IPS-18c (cell line): Measurements from ENCODE around the gene PATE2.

ENCODE experiments used
- H3K4me3 ChIP-seq: 2 replicates; pipeline ENCODE4 v1.7.0; 2013; ENCODE audit warnings: low read depth, mild to moderate bottlenecking, low read length, moderate library complexity; ENCODE audit not compliant: insufficient read depth
- H3K9me3 ChIP-seq: one replicate; pipeline ENCODE4 v1.6.1; 2013; ENCODE audit warnings: mild to moderate bottlenecking, low read length, moderate library complexity; ENCODE audit not compliant: control insufficient read depth, insufficient read depth

PATE2 gene

DNA sequence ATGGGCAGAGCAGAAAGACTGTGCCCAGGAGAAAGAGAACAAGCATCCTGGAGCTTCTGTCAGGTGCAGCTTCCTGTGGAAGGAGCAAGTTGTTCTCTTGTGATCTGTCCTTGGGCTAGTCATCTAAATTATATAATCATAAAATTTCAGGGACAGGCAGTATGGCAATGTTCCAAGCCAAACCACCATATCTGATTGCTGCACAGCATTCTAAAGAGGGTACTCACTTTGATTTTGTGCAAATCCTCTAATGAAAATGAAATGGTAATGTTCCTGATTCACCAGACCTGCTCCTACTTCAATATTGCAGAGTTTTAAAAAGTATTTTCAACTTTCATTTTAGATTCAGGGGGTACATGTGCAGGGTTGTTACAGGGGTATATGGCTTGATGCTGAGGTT lies at the start of gene PATE2:
TSS of gene PATE2 (minus strand) at position 101 of the 400 bp plus-strand sequence. CDS start at position 46, 55 bp downstream.
- no peak within 1 kb of the TSS for H3K4me3 ChIP-seq
- no peaks in the 10 kb centered on the region for H3K9me3 ChIP-seq

DNA sequence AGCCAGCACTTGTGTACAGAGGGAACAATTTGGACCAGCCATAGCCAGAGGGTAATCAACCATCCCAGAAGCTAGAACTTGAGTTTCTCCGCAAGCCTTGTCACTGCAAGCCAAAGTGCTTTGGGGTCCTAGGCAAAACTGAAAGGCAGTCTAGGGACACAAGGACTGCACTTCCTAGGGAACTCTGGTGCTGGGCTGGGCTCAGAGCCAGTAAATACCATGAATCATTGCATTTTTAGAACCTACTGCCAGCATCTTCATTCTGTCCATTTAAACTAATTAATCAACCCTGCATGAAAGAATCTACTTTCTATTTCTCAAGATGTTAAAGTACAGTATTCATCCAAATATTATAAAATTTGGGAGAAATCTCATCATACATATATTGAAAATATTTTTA lies 29.3 kb upstream of the PATE2 start:
- H3K9me3 ChIP-seq: no peaks in the 10 kb centered on the region
- H3K4me3 ChIP-seq: no peak overlapping the region

GRCh38 chr11:125802387-125802786 lies 23.8 kb upstream of the PATE2 start:
- Histone ChIP-seq H3K9me3 (no peaks in the 10 kb centered on the region), H3K4me3 (no peak overlapping the region)

DNA sequence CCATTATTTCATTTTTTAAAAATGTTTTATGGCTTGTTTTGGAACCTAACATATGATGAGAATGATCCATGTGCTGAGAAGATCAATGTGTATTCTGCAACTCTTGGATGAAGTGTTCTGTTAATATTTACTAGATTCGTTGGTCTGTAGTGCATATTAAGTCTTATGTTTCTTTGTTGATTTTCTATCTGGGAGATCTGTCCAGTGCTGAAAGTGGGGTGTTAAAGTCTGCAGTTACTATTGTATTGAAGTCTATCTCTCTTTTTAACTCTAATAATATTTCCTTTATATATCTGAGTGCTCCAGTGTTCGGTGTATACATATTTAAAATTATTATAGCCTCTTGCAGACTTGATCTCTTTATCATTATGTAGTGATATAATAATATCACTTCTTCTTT lies 21.2 kb upstream of the PATE2 start:
- Histone ChIP-seq H3K9me3 (no peaks in the 10 kb centered on the region), H3K4me3 (no peak overlapping the region)

- no peaks in the 10 kb centered on the region for H3K9me3 ChIP-seq
- H3K4me3 ChIP-seq: no peak overlapping the region
Observed at GRCh38 chr11:125797641-125798040, 19.0 kb upstream of the PATE2 start.

GRCh38 chr11:125790825-125791224 lies 12.2 kb upstream of the PATE2 start:
- no peaks in the 10 kb centered on the region for H3K9me3 ChIP-seq
- H3K4me3 ChIP-seq: no peak overlapping the region

DNA sequence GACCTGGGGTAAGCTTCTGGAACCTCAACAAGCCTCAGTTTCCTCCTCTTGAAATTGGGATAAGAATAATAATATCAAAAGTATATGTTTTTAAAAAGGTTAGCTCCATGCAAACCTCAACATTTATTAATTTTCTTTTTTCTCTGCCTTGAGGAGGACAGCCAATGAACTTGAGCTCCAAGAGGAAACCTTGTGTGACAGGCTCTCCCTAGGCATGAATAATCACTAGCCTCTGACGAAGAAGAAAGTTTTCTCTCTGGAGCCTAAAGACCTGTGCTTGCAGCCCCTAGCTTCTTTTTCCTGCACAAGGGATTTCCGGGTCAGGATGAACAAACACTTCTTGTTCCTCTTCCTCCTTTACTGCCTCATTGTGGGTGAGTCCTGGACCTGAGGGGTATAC lies 9.2 kb upstream of the PATE2 start, which contains the start of gene PATE3:
TSS of gene PATE3 (plus strand) at position 301 of the 400 bp plus-strand sequence. CDS start at position 326, 25 bp downstream.
- no peaks in the 10 kb centered on the region for H3K9me3 ChIP-seq
- no peak within 1 kb of the TSS for H3K4me3 ChIP-seq

DNA sequence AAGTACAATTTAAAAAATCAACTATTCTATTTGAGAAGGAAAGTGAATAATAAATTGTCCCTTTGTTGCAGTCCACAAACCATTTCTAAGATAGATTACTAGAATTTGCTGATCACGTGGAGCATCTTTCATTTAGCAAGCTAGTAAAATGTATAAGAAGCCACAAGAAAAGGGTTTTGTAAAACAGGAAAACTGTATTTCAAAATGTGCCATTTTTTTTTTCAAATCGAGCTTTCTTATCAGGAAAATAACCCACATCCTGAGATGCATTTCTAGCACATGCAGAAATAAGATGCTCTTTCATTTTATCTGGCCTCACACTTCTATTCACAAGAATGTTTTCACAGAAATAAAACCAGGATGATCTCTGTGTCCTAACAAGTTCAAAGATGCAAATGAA lies 6.0 kb upstream of the PATE2 start:
- Histone ChIP-seq H3K4me3 (no peak overlapping the region), H3K9me3 (no peaks in the 10 kb centered on the region)

DNA sequence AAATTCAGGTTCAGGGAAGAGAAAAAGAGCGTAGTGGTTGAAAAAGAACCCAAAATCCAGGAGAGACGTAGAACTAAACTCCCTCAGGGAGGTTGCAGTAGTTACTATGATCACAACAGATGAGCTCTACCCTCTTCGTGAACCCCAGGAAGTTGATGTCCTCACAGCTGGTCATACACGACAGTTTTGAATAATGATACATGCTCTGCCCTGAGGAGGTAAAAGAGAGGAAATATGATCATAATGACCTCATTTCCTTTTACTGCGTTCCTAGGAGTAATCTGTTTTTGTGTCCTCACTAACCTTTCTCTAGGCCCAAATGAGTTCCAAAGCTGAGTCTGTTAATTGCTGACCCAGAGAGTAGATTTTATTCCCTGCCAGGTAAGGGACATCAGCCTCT lies 1.3 kb downstream of the PATE2 start:
- H3K4me3 ChIP-seq: no peak overlapping the region
- peaks cover 2% of the 10 kb centered on the region for H3K9me3 ChIP-seq

DNA sequence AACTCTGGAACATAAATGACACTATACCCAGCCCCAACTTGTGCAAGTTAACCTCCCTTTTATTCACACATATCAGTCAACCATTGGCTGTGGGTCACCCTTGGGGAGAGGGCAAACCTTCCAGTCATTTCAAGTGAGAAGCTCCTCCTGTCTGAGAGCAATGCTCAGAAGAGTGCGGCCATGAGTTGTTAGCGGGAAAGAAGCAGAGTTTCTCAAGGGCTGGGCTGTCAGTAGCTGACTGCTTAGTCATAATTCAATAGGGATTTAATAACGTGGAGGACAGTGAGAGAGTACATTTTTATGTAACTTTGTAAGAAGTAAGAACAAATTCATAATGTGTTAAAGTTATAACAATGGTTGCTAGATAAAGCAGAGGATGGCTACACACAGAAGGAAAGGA lies 5.1 kb downstream of the PATE2 start:
- peaks cover 2% of the 10 kb centered on the region for H3K9me3 ChIP-seq
- H3K4me3 ChIP-seq: no peak overlapping the region

DNA sequence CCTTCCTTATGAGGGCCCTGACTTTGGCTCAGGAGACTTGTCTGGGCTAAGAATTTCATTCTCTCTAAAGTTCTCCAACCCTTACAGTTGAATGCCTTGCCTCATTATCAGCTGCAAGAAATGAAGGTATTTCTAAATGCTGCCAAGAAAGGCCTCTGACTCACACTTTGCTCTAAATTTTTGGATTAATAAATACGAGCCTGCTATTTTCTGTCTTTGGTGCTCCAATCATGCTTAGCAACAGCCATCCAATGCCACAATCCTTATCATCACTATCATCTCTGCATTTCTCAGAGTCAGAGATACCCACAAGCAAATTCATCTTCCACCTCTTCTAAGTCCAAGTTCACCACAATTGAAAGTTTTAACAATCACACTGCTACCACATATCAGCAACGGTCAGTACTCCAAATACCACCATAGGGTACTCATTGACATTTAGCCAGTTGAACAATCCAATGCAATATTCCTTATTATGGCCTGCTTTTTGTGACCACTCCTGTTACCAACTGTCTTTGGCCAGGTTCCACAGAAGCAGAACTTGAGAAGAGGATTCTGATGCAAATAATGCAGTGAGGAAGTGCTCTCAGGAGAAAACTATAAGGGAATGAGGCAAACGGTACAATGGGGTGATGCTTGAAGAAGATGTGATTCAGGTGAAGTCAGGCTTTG lies 5.7 kb downstream of the PATE2 start:
- no peak overlapping the region for H3K4me3 ChIP-seq
- H3K9me3 ChIP-seq: peaks cover 2% of the 10 kb centered on the region

- H3K9me3 ChIP-seq: peaks cover 2% of the 10 kb centered on the region
- H3K4me3 ChIP-seq: no peak overlapping the region
Observed at GRCh38 chr11:125770583-125770982, 8.0 kb downstream of the PATE2 start.

DNA sequence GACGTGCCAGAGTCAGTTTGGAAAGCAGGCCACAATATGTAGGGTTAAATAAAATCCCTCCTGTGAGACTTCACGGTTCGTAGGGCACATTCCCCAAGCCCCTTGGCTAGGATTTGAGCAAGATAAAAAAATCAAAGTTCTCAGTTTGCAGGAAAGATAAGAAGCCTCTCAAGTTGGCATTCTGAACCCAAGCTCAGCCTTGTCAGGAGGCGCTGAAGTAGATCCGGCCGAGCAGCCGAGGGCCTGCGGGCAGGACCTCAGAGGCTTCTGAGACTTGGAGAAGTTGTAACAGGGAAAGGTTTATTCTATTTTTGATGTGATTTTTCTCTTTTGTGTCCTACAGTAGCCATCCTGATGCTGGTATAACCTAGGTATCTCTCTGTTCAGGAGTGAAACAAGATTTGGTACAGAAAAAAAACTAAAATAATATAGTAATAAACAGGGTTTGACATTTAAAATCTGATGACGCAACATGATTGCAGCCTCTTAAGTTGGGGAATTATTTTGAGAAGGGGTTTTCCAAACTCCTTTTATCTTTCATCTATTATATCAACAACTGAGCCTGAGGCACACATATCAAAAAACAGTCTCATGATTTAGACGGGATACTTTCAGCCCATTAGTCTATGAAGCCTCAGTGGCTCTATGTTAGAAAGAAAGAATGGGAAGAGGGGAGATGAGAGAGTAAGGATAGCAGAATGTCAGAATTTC lies 10.1 kb downstream of the PATE2 start:
- Histone ChIP-seq H3K4me3 (no peak overlapping the region), H3K9me3 (peaks cover 2% of the 10 kb centered on the region)

GRCh38 chr11:125766251-125766650 lies 12.4 kb downstream of the PATE2 start:
- Histone ChIP-seq H3K4me3 (no peak overlapping the region), H3K9me3 (no peaks in the 10 kb centered on the region)

GRCh38 chr11:125763483-125763882 lies 15.1 kb downstream of the PATE2 start:
- H3K9me3 ChIP-seq: no peaks in the 10 kb centered on the region
- H3K4me3 ChIP-seq: no peak overlapping the region

- no peaks in the 10 kb centered on the region for H3K9me3 ChIP-seq
- H3K4me3 ChIP-seq: no peak overlapping the region
Observed at GRCh38 chr11:125762445-125762844, 16.2 kb downstream of the PATE2 start.

DNA sequence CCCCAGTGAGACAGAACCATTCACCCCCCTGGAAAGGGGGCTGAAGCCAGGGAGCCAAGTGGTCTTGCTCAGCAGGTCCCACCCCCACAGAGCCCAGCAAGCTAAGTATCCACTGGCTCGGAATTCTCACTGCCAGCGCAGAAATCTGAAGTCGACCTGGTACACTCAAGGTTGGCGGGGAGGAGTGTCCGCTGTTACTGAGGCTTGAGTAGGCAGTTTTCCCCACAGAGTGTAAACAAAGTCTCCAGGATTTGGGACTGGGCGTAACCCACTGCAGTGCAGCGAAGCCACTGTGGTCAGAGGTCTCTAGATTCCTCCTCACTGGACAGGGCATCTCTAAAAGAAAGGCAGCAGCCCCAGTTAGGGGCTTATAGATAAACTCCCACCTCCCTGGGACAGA lies 22.6 kb downstream of the PATE2 start:
- no peak overlapping the region for H3K4me3 ChIP-seq
- H3K9me3 ChIP-seq: no peaks in the 10 kb centered on the region

DNA sequence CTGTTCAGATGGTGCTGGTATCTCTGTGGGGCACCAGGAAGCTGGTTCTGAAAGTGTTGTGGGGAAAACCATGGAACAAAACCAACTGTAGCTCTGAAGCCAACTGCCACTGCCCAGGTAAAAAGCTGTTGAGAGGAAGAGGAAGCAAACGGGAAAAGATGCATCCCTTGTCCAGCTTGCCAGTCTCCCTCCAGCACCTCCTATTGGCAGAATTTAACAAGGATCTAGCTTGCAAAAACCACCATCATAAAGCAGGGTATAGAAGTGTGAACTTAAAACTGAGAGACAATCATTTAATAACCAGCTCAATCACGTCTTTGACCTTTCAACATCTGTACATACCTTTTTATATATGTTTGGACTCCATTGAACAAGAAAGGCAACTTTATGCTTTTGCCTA lies 28.0 kb downstream of the PATE2 start:
- H3K9me3 ChIP-seq: no peaks in the 10 kb centered on the region
- no peak overlapping the region for H3K4me3 ChIP-seq
